GM12891 (cell line): Measurements from ENCODE around the gene PHC3. TPM values are rescaled to one million over a fixed set of nuclear protein-coding genes. Genes with fewer than 3 reads are reported as not detected.

Experiments used
- DNase-seq: peaks from one replicate; pipeline ENCODE4 v3.0.0; 2011; ENCODE audit warnings: low spot score; ENCODE audit not compliant: insufficient read length
- FAIRE-seq: peaks from 2 replicates; lab custom pipeline; 2011; peaks lifted over from hg19 to GRCh38; lab: Jason Lieb, UNC
- PAX5 ChIP-seq: IDR thresholded peaks from 2 replicates; pipeline ENCODE4 v1.6.1; 2011; ENCODE audit warnings: low read length, moderate library complexity, mild to moderate bottlenecking; ENCODE audit not compliant: insufficient read depth, severe bottlenecking
- POLR2A ChIP-seq: IDR thresholded peaks from 2 replicates; pipeline ENCODE4 v1.6.1; 2011; ENCODE audit warnings: low read depth, low read length, control low read depth
- POLR2AphosphoS5 ChIP-seq: IDR thresholded peaks from 2 replicates; pipeline ENCODE4 v1.6.1; 2011; ENCODE audit warnings: low read depth, low read length, control low read depth
- POU2F2 ChIP-seq: IDR thresholded peaks from 2 replicates; pipeline ENCODE4 v1.6.1; 2011; ENCODE audit warnings: low read depth, mild to moderate bottlenecking, control low read depth, low read length, moderate library complexity
- SPI1 ChIP-seq: IDR thresholded peaks from 2 replicates; pipeline ENCODE4 v1.6.1; 2011; ENCODE audit warnings: low read depth, low read length, control low read depth
- TAF1 ChIP-seq: IDR thresholded peaks from 2 replicates; pipeline ENCODE4 v1.6.1; 2011; ENCODE audit warnings: low read depth, low read length, control low read depth
- polyA plus RNA-seq: library from polyadenylated mRNA; unstranded; fragments of >200 nt; gene quantifications from one replicate; pipeline ENCODE4 v1.2.1, GENCODE V29; 2012; ENCODE audit warnings: low read depth, missing spikeins, inconsistent platforms; ENCODE audit not compliant: missing spikeins

Gene PHC3
- polyA plus RNA-seq: 24.6 TPM

GRCh38 chr3:170180908-170181885 lies at the start of gene PHC3:
Gene PHC3 (minus strand): TSS chr3:170181733. CDS start chr3:170181715, 18 bp downstream.
- TF ChIP-seq TAF1: peak; percentile 89
- TF ChIP-seq POLR2AphosphoS5: peak; percentile 93
- TF ChIP-seq SPI1: no peak
- peak; percentile 70; the same call in 1 of the 2 replicates for TF ChIP-seq POU2F2
- TF ChIP-seq POLR2A: peak; percentile 90
- peak; percentile 14 for TF ChIP-seq PAX5
- FAIRE-seq: peak; percentile 96

GRCh38 chr3:170228093-170228766 lies 46.7 kb upstream of the PHC3 start:
- TF ChIP-seq TAF1: no peak
- TF ChIP-seq PAX5: no peak
- no peak for TF ChIP-seq POLR2AphosphoS5
- FAIRE-seq: no peak
- DNase-seq: no peak

More at GRCh38 chr3:170180908-170181885, at the start of gene PHC3:
- DNase-seq: peak; percentile 89

GRCh38 chr3:170226426-170226960 lies 45.0 kb upstream of the PHC3 start:
- DNase-seq (no peak), FAIRE-seq (no peak)

GRCh38 chr3:170225166-170225565 lies 43.6 kb upstream of the PHC3 start:
- DNase-seq (no peak), FAIRE-seq (no peak)

More at GRCh38 chr3:170226426-170226960, 45.0 kb upstream of the PHC3 start:
- no peak for TF ChIP-seq POLR2A
- no peak for TF ChIP-seq SPI1
- no peak for TF ChIP-seq POU2F2
- TF ChIP-seq PAX5: no peak
- no peak for TF ChIP-seq POLR2AphosphoS5
- no peak for TF ChIP-seq TAF1

GRCh38 chr3:170222647-170223541 lies 41.4 kb upstream of the PHC3 start:
- DNase-seq (peak; percentile 33), FAIRE-seq (peak; percentile 82)
- TF ChIP-seq POLR2AphosphoS5 (no peak), POLR2A (no peak), PAX5 (no peak), SPI1 (no peak), TAF1 (no peak), POU2F2 (no peak)

More at GRCh38 chr3:170225166-170225565, 43.6 kb upstream of the PHC3 start:
- TF ChIP-seq PAX5: no peak
- TF ChIP-seq POLR2AphosphoS5: no peak
- no peak for TF ChIP-seq POU2F2
- no peak for TF ChIP-seq POLR2A
- no peak for TF ChIP-seq SPI1
- TF ChIP-seq TAF1: no peak

GRCh38 chr3:170221924-170222646 lies 40.6 kb upstream of the PHC3 start, which contains the start of gene PRKCI:
Gene PRKCI (plus strand): TSS chr3:170222424. CDS start chr3:170222670, 246 bp downstream.
- DNase-seq: peak; percentile 82
- FAIRE-seq: peak; percentile 97
- TF ChIP-seq POLR2AphosphoS5: no peak
- TF ChIP-seq POU2F2: 0 out of 2 replicates have a peak, but pooled peaks have one; percentile 13

GRCh38 chr3:170220871-170221270 lies 39.3 kb upstream of the PHC3 start:
- no peak for TF ChIP-seq PAX5
- TF ChIP-seq TAF1: no peak
- no peak for TF ChIP-seq POU2F2
- no peak for TF ChIP-seq SPI1
- TF ChIP-seq POLR2AphosphoS5: no peak
- TF ChIP-seq POLR2A: no peak
- FAIRE-seq: no peak
- DNase-seq: no peak

- no peak for TF ChIP-seq SPI1
- no peak for TF ChIP-seq POLR2A
- no peak for TF ChIP-seq POLR2AphosphoS5
- no peak for TF ChIP-seq PAX5
- TF ChIP-seq POU2F2: no peak
- TF ChIP-seq TAF1: no peak
- FAIRE-seq (no peak), DNase-seq (no peak)
These were observed 38.3 kb upstream of the PHC3 start for GRCh38 chr3:170219850-170220249.
